HCT116 (cell line): Measurements from ENCODE around the gene ITM2C.

Source experiments
- POLR2A ChIP-seq: IDR thresholded peaks from 2 replicates; pipeline ENCODE4 v1.7.0; 2011; ENCODE audit warnings: borderline replicate concordance; ENCODE audit not compliant: insufficient read depth, insufficient read length; ENCODE audit errors: extremely low read depth
- SIN3A ChIP-seq: IDR thresholded peaks from 2 replicates; pipeline ENCODE4 v1.6.1; 2012; ENCODE audit warnings: low read depth
- TF ChIP-seq, protein P1 (sequence below), 3 experiments: fragments of 200-600 bp in 1 of 3; sonication (generic) in 1 of 3; IDR thresholded peaks in 2 of 3; conservative IDR thresholded peaks in 1 of 3; 2 replicates each; pipeline ENCODE4 v1.5.1; 2012 to 2017; ENCODE audit warnings: low read depth in 2 of 3, low read length in 2 of 3, antibody characterized with exemption in 1 of 3, borderline replicate concordance in 1 of 3, control low read depth in 1 of 3, mild to moderate bottlenecking in 1 of 3, mixed read lengths in 1 of 3, mixed run types in 1 of 3, moderate library complexity in 1 of 3; ENCODE audit not compliant: insufficient read depth in 1 of 3
- TF ChIP-seq, protein P2 (sequence below): IDR thresholded peaks from 2 replicates; pipeline ENCODE4 v1.6.1; 2012; ENCODE audit warnings: low read depth

DNA sequence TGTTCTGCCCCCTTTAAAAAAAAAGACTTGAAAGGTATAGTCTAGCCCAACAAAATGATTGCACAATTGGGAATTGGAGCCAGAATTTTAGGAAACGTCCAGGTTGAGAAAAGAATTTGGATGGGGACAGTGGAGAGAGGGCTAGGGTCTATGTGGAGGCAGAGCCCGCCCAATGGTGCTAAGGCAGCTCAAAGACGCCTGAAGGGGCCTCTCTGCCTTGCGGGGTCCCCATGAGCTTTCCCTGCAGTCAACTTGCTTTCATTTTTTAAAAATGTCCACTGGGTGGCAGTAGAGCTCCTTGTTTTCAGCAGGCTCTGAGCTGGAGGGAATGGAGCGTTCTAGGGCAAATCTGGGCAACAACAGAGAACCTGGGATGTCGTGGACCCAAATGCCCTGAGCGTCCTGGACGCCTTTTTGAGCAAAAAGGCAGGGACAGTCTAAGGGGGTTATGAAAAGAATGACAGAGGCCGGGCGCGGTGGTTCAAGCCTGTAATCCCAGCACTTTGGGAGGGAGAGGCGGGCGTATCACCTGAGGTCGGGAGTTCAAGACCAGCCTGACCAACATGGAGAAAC, 40.2 kb upstream of the ITM2C start:
- TF ChIP-seq, protein P1, sequence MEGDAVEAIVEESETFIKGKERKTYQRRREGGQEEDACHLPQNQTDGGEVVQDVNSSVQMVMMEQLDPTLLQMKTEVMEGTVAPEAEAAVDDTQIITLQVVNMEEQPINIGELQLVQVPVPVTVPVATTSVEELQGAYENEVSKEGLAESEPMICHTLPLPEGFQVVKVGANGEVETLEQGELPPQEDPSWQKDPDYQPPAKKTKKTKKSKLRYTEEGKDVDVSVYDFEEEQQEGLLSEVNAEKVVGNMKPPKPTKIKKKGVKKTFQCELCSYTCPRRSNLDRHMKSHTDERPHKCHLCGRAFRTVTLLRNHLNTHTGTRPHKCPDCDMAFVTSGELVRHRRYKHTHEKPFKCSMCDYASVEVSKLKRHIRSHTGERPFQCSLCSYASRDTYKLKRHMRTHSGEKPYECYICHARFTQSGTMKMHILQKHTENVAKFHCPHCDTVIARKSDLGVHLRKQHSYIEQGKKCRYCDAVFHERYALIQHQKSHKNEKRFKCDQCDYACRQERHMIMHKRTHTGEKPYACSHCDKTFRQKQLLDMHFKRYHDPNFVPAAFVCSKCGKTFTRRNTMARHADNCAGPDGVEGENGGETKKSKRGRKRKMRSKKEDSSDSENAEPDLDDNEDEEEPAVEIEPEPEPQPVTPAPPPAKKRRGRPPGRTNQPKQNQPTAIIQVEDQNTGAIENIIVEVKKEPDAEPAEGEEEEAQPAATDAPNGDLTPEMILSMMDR (IDR thresholded peaks at IDR 0.05 in 2 of 3, conservative IDR thresholded peaks at IDR 0.05 in 1 of 3; ENCODE audit: borderline replicate concordance in 1 of 3, insufficient read depth in 1 of 3, low read depth in 2 of 3, low read length in 2 of 3) = peak; percentile 50 to 85 (median 71)
- TF ChIP-seq, protein P2, sequence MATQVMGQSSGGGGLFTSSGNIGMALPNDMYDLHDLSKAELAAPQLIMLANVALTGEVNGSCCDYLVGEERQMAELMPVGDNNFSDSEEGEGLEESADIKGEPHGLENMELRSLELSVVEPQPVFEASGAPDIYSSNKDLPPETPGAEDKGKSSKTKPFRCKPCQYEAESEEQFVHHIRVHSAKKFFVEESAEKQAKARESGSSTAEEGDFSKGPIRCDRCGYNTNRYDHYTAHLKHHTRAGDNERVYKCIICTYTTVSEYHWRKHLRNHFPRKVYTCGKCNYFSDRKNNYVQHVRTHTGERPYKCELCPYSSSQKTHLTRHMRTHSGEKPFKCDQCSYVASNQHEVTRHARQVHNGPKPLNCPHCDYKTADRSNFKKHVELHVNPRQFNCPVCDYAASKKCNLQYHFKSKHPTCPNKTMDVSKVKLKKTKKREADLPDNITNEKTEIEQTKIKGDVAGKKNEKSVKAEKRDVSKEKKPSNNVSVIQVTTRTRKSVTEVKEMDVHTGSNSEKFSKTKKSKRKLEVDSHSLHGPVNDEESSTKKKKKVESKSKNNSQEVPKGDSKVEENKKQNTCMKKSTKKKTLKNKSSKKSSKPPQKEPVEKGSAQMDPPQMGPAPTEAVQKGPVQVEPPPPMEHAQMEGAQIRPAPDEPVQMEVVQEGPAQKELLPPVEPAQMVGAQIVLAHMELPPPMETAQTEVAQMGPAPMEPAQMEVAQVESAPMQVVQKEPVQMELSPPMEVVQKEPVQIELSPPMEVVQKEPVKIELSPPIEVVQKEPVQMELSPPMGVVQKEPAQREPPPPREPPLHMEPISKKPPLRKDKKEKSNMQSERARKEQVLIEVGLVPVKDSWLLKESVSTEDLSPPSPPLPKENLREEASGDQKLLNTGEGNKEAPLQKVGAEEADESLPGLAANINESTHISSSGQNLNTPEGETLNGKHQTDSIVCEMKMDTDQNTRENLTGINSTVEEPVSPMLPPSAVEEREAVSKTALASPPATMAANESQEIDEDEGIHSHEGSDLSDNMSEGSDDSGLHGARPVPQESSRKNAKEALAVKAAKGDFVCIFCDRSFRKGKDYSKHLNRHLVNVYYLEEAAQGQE = no peak
- TF ChIP-seq POLR2A (no peak), SIN3A (no peak)
